ENCODE data around the gene C1QTNF9B.

GRCh38 chr13:23865906-23866305, 31.4 kb downstream of the C1QTNF9B start:
- TF ChIP-seq, protein P1, sequence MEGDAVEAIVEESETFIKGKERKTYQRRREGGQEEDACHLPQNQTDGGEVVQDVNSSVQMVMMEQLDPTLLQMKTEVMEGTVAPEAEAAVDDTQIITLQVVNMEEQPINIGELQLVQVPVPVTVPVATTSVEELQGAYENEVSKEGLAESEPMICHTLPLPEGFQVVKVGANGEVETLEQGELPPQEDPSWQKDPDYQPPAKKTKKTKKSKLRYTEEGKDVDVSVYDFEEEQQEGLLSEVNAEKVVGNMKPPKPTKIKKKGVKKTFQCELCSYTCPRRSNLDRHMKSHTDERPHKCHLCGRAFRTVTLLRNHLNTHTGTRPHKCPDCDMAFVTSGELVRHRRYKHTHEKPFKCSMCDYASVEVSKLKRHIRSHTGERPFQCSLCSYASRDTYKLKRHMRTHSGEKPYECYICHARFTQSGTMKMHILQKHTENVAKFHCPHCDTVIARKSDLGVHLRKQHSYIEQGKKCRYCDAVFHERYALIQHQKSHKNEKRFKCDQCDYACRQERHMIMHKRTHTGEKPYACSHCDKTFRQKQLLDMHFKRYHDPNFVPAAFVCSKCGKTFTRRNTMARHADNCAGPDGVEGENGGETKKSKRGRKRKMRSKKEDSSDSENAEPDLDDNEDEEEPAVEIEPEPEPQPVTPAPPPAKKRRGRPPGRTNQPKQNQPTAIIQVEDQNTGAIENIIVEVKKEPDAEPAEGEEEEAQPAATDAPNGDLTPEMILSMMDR (conservative IDR thresholded peaks at IDR 0.05; ENCODE audit: low read depth, low read length): no peak
- TF ChIP-seq EZH2 (IDR thresholded peaks at IDR 0.05; ENCODE audit: low read length, unreplicated experiment) (no peak), EZH2phosphoT487 (IDR thresholded peaks at IDR 0.05; ENCODE audit: borderline replicate concordance, low read length) (no peak)

All from PC-3 (cell line).